Measurements from ENCODE around the gene ETV3L.

Gene ETV3L

GRCh38 chr1:157132616-157133167, 33.1 kb upstream of the ETV3L start:
- peaks cover 4% of the 10 kb centered on the region for H3K4me1 ChIP-seq (ENCODE audit: control insufficient read depth, insufficient read depth, low read length)
- H3K9me3 ChIP-seq (ENCODE audit: control insufficient read depth, low read length), result no peaks in the 10 kb centered on the region
- no peak overlapping the region for H3K4me3 ChIP-seq (ENCODE audit: insufficient read depth, low read depth, low read length)
- H3K27me3 ChIP-seq (ENCODE audit: control insufficient read depth, insufficient read depth, low read length, poor library complexity, severe bottlenecking), result no peaks in the 10 kb centered on the region
- no peak overlapping the region for H3K27ac ChIP-seq (ENCODE audit: insufficient read depth, low read depth, low read length, poor library complexity, severe bottlenecking)
- peaks cover 46% of the 10 kb centered on the region for H3K36me3 ChIP-seq (ENCODE audit: control insufficient read depth, insufficient read depth, low read length)
- WGBS, 2 experiments, result 75 to 94% methylated on average over 2 of the region's 2 CpGs

GRCh38 chr1:157132111-157132510, 32.5 kb upstream of the ETV3L start:
- Histone ChIP-seq H3K36me3 (ENCODE audit: control insufficient read depth, insufficient read depth, low read length) (peaks cover 46% of the 10 kb centered on the region), H3K4me1 (ENCODE audit: control insufficient read depth, insufficient read depth, low read length) (peaks cover 3% of the 10 kb centered on the region), H3K27ac (ENCODE audit: insufficient read depth, low read depth, low read length, poor library complexity, severe bottlenecking) (no peak overlapping the region), H3K4me3 (ENCODE audit: insufficient read depth, low read depth, low read length) (no peak overlapping the region), H3K27me3 (ENCODE audit: control insufficient read depth, insufficient read depth, low read length, poor library complexity, severe bottlenecking) (no peaks in the 10 kb centered on the region), H3K9me3 (ENCODE audit: control insufficient read depth, low read length) (no peaks in the 10 kb centered on the region)
- 94 to 96% methylated on average over 5 of the region's 5 CpGs for WGBS, 2 experiments

GRCh38 chr1:157131281-157131680, 31.7 kb upstream of the ETV3L start:
- Histone ChIP-seq H3K27me3 (ENCODE audit: control insufficient read depth, insufficient read depth, low read length, poor library complexity, severe bottlenecking) (no peaks in the 10 kb centered on the region), H3K4me1 (ENCODE audit: control insufficient read depth, insufficient read depth, low read length) (no peaks in the 10 kb centered on the region), H3K4me3 (ENCODE audit: insufficient read depth, low read depth, low read length) (no peak overlapping the region), H3K36me3 (ENCODE audit: control insufficient read depth, insufficient read depth, low read length) (peaks cover 52% of the 10 kb centered on the region), H3K27ac (ENCODE audit: insufficient read depth, low read depth, low read length, poor library complexity, severe bottlenecking) (no peak overlapping the region), H3K9me3 (ENCODE audit: control insufficient read depth, low read length) (no peaks in the 10 kb centered on the region)
- whole genome bisulfite sequencing, 2 experiments, result 98 to 100% methylated on average over 1 to 4 of the region's 4 CpGs

- no peaks in the 10 kb centered on the region for H3K9me3 ChIP-seq (ENCODE audit: control insufficient read depth, low read length)
- H3K27me3 ChIP-seq (ENCODE audit: control insufficient read depth, insufficient read depth, low read length, poor library complexity, severe bottlenecking), result no peaks in the 10 kb centered on the region
- H3K4me1 ChIP-seq (ENCODE audit: control insufficient read depth, insufficient read depth, low read length), result no peaks in the 10 kb centered on the region
- no peak overlapping the region for H3K4me3 ChIP-seq (ENCODE audit: insufficient read depth, low read depth, low read length)
- H3K36me3 ChIP-seq (ENCODE audit: control insufficient read depth, insufficient read depth, low read length), result peaks cover 18% of the 10 kb centered on the region
- H3K27ac ChIP-seq (ENCODE audit: insufficient read depth, low read depth, low read length, poor library complexity, severe bottlenecking), result no peak overlapping the region
- 95 to 97% methylated on average over 7 of the region's 7 CpGs for WGBS, 2 experiments
Measured at GRCh38 chr1:157124855-157125254, 25.2 kb upstream of the ETV3L start.

- H3K27me3 ChIP-seq (ENCODE audit: control insufficient read depth, insufficient read depth, low read length, poor library complexity, severe bottlenecking), result no peaks in the 10 kb centered on the region
- H3K4me3 ChIP-seq (ENCODE audit: insufficient read depth, low read depth, low read length), result no peak overlapping the region
- H3K4me1 ChIP-seq (ENCODE audit: control insufficient read depth, insufficient read depth, low read length), result peaks cover 27% of the 10 kb centered on the region
- H3K36me3 ChIP-seq (ENCODE audit: control insufficient read depth, insufficient read depth, low read length), result no peaks in the 10 kb centered on the region
- 86 to 88% methylated on average over 2 of the region's 2 CpGs for WGBS, 2 experiments
- H3K27ac ChIP-seq (ENCODE audit: insufficient read depth, low read depth, low read length, poor library complexity, severe bottlenecking), result no peak overlapping the region
- H3K9me3 ChIP-seq (ENCODE audit: control insufficient read depth, low read length), result no peaks in the 10 kb centered on the region
Measured at GRCh38 chr1:157119448-157119847, 19.8 kb upstream of the ETV3L start.

GRCh38 chr1:157119008-157119407, 19.4 kb upstream of the ETV3L start:
- Histone ChIP-seq H3K27me3 (ENCODE audit: control insufficient read depth, insufficient read depth, low read length, poor library complexity, severe bottlenecking) (no peaks in the 10 kb centered on the region), H3K4me3 (ENCODE audit: insufficient read depth, low read depth, low read length) (no peak overlapping the region), H3K27ac (ENCODE audit: insufficient read depth, low read depth, low read length, poor library complexity, severe bottlenecking) (no peak overlapping the region), H3K36me3 (ENCODE audit: control insufficient read depth, insufficient read depth, low read length) (no peaks in the 10 kb centered on the region), H3K4me1 (ENCODE audit: control insufficient read depth, insufficient read depth, low read length) (peaks cover 27% of the 10 kb centered on the region), H3K9me3 (ENCODE audit: control insufficient read depth, low read length) (no peaks in the 10 kb centered on the region)
- WGBS, 2 experiments, result 93 to 94% methylated on average over 9 of the region's 9 CpGs

- 73 to 76% methylated on average over 4 of the region's 4 CpGs for WGBS, 2 experiments
- H3K27me3 ChIP-seq (ENCODE audit: control insufficient read depth, insufficient read depth, low read length, poor library complexity, severe bottlenecking), result no peaks in the 10 kb centered on the region
Measured at GRCh38 chr1:157117527-157118057, 18.0 kb upstream of the ETV3L start.

GRCh38 chr1:157116737-157117103, 17.1 kb upstream of the ETV3L start:
- no peak overlapping the region for H3K27ac ChIP-seq (ENCODE audit: insufficient read depth, low read depth, low read length, poor library complexity, severe bottlenecking)
- peaks cover 46% of the 10 kb centered on the region for H3K4me1 ChIP-seq (ENCODE audit: control insufficient read depth, insufficient read depth, low read length)
- no peaks in the 10 kb centered on the region for H3K27me3 ChIP-seq (ENCODE audit: control insufficient read depth, insufficient read depth, low read length, poor library complexity, severe bottlenecking)
- no peaks in the 10 kb centered on the region for H3K9me3 ChIP-seq (ENCODE audit: control insufficient read depth, low read length)
- no peak overlapping the region for H3K4me3 ChIP-seq (ENCODE audit: insufficient read depth, low read depth, low read length)
- H3K36me3 ChIP-seq (ENCODE audit: control insufficient read depth, insufficient read depth, low read length), result no peaks in the 10 kb centered on the region

More at GRCh38 chr1:157117527-157118057, 18.0 kb upstream of the ETV3L start:
- peaks cover 37% of the 10 kb centered on the region for H3K4me1 ChIP-seq (ENCODE audit: control insufficient read depth, insufficient read depth, low read length)
- no peak overlapping the region for H3K27ac ChIP-seq (ENCODE audit: insufficient read depth, low read depth, low read length, poor library complexity, severe bottlenecking)
- no peaks in the 10 kb centered on the region for H3K9me3 ChIP-seq (ENCODE audit: control insufficient read depth, low read length)
- H3K4me3 ChIP-seq (ENCODE audit: insufficient read depth, low read depth, low read length), result no peak overlapping the region
- no peaks in the 10 kb centered on the region for H3K36me3 ChIP-seq (ENCODE audit: control insufficient read depth, insufficient read depth, low read length)

- no peak overlapping the region for H3K27ac ChIP-seq (ENCODE audit: insufficient read depth, low read depth, low read length, poor library complexity, severe bottlenecking)
- 67 to 68% methylated on average over 16 of the region's 16 CpGs for WGBS, 2 experiments
- no peak overlapping the region for H3K4me3 ChIP-seq (ENCODE audit: insufficient read depth, low read depth, low read length)
Measured at GRCh38 chr1:157115851-157116736, 16.5 kb upstream of the ETV3L start.

GRCh38 chr1:157115429-157115838, 15.8 kb upstream of the ETV3L start:
- Histone ChIP-seq H3K9me3 (ENCODE audit: control insufficient read depth, low read length) (no peaks in the 10 kb centered on the region), H3K36me3 (ENCODE audit: control insufficient read depth, insufficient read depth, low read length) (no peaks in the 10 kb centered on the region), H3K27ac (ENCODE audit: insufficient read depth, low read depth, low read length, poor library complexity, severe bottlenecking) (no peak overlapping the region), H3K27me3 (ENCODE audit: control insufficient read depth, insufficient read depth, low read length, poor library complexity, severe bottlenecking) (no peaks in the 10 kb centered on the region), H3K4me3 (ENCODE audit: insufficient read depth, low read depth, low read length) (no peak overlapping the region), H3K4me1 (ENCODE audit: control insufficient read depth, insufficient read depth, low read length) (peaks cover 55% of the 10 kb centered on the region)
- WGBS, 2 experiments, result 39 to 43% methylated on average over 3 of the region's 3 CpGs

More at GRCh38 chr1:157115851-157116736, 16.5 kb upstream of the ETV3L start:
- Histone ChIP-seq H3K9me3 (ENCODE audit: control insufficient read depth, low read length) (no peaks in the 10 kb centered on the region), H3K4me1 (ENCODE audit: control insufficient read depth, insufficient read depth, low read length) (peaks cover 52% of the 10 kb centered on the region), H3K36me3 (ENCODE audit: control insufficient read depth, insufficient read depth, low read length) (no peaks in the 10 kb centered on the region), H3K27me3 (ENCODE audit: control insufficient read depth, insufficient read depth, low read length, poor library complexity, severe bottlenecking) (no peaks in the 10 kb centered on the region)

Measured in ectodermal cell (in vitro differentiated cells).